WTC11 (cell line): ENCODE data around the gene SIKE1.

Experiments used
- CREM ChIP-seq: sonication (generic); formaldehyde crosslinking; IDR thresholded peaks from 2 replicates; pipeline ENCODE4 v1.8.1; 2022; ENCODE audit warnings: mild to moderate bottlenecking, missing genetic modification reagents, moderate library complexity
- CTCF ChIP-seq: fragments of 200-600 bp; IDR thresholded peaks from 2 replicates; pipeline ENCODE4 v1.8.0; 2022; ENCODE audit warnings: antibody characterized with exemption
- FOXJ3 ChIP-seq: sonication (generic); formaldehyde crosslinking; IDR thresholded peaks from 2 replicates; pipeline ENCODE4 v1.9.0; 2021; ENCODE audit warnings: missing genetic modification reagents, mild to moderate bottlenecking, borderline replicate concordance
- FOXP1 ChIP-seq: sonication (generic); formaldehyde crosslinking; IDR thresholded peaks from 2 replicates; pipeline ENCODE4 v1.8.0; 2022; ENCODE audit warnings: missing genetic modification reagents, mild to moderate bottlenecking, moderate library complexity, borderline replicate concordance
- KAT7 ChIP-seq: sonication (generic); formaldehyde crosslinking; IDR thresholded peaks from 2 replicates; pipeline ENCODE4 v1.8.1; 2023; ENCODE audit warnings: missing genetic modification reagents, mild to moderate bottlenecking, borderline replicate concordance
- MAX ChIP-seq: sonication (generic); formaldehyde crosslinking; IDR thresholded peaks from 2 replicates; pipeline ENCODE4 v1.8.0; 2022; ENCODE audit warnings: mild to moderate bottlenecking, missing genetic modification reagents
- NFYB ChIP-seq: sonication (generic); formaldehyde crosslinking; conservative IDR thresholded peaks from 2 replicates; pipeline ENCODE4 v1.8.0; 2022; ENCODE audit warnings: low read depth, missing genetic modification reagents
- NR2C2 ChIP-seq: sonication (generic); formaldehyde crosslinking; IDR thresholded peaks from 2 replicates; pipeline ENCODE4 v1.8.0; 2022; ENCODE audit warnings: mild to moderate bottlenecking, missing genetic modification reagents
- TEAD4 ChIP-seq: sonication (generic); formaldehyde crosslinking; IDR thresholded peaks from 2 replicates; pipeline ENCODE4 v1.8.0; 2022; ENCODE audit warnings: mild to moderate bottlenecking, missing genetic modification reagents
- ZNF138 ChIP-seq: sonication (generic); formaldehyde crosslinking; conservative IDR thresholded peaks from 2 replicates; pipeline ENCODE4 v1.8.1; 2022; ENCODE audit warnings: mild to moderate bottlenecking, moderate library complexity, missing genetic modification reagents
- ZNF671 ChIP-seq: fragments of 250-450 bp; sonication (Bioruptor Pico); IDR thresholded peaks from 2 replicates; pipeline ENCODE4 v1.8.0; 2021; ENCODE audit warnings: mild to moderate bottlenecking
- TF ChIP-seq, protein P1 (sequence below): sonication (generic); formaldehyde crosslinking; IDR thresholded peaks from 2 replicates; pipeline ENCODE4 v1.8.1; 2022; ENCODE audit warnings: low read depth, missing genetic modification reagents, borderline replicate concordance

DNA sequence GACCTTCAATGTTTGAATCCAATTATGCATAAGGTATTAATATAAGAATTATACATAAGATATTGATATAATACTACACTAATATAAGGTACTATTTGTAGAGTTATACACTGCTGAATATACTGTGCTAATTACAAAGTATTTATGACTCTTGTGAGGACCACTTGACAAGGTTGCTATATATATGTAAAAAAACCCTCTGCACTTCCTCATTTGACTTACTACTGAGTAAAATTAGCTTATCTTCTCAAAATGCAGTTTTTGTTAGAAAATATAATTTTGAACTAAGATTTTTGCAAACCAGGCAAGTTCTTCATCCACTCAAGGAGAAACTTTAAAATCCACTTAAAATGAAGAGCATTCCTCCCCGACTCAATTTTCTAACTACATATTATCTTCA is 8.5 kb downstream of the SIKE1 start:
- TF ChIP-seq ZNF138 (CRISPR knock-in tag), result no peak
- TF ChIP-seq CTCF, result no peak
- TF ChIP-seq FOXJ3 (CRISPR knock-in tag), result no peak
- no peak for TF ChIP-seq KAT7
- no peak for TF ChIP-seq MAX
- no peak for TF ChIP-seq TEAD4 (CRISPR knock-in tag)
- no peak for TF ChIP-seq ZNF671 (CRISPR knock-in tag)
- TF ChIP-seq NR2C2, result no peak
- TF ChIP-seq NFYB (CRISPR knock-in tag), result no peak
- no peak for TF ChIP-seq CREM (CRISPR knock-in tag)
- TF ChIP-seq, protein P1, sequence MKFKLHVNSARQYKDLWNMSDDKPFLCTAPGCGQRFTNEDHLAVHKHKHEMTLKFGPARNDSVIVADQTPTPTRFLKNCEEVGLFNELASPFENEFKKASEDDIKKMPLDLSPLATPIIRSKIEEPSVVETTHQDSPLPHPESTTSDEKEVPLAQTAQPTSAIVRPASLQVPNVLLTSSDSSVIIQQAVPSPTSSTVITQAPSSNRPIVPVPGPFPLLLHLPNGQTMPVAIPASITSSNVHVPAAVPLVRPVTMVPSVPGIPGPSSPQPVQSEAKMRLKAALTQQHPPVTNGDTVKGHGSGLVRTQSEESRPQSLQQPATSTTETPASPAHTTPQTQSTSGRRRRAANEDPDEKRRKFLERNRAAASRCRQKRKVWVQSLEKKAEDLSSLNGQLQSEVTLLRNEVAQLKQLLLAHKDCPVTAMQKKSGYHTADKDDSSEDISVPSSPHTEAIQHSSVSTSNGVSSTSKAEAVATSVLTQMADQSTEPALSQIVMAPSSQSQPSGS (CRISPR knock-in tag), result no peak
- TF ChIP-seq FOXP1 (CRISPR knock-in tag), result no peak
